SU-DHL-6 (cell line): ENCODE results near the gene CEACAM21.

ENCODE experiments used
- H2AFZ ChIP-seq: fragments of 200-600 bp; sonication (generic); 2 replicates; pipeline ENCODE4 v1.6.1; 2014; ENCODE audit warnings: low read depth, mild to moderate bottlenecking, moderate library complexity, mixed read lengths, antibody characterized with exemption, low read length; ENCODE audit not compliant: severe bottlenecking
- H3F3A ChIP-seq: fragments of 200-600 bp; shearing (Covaris generic); 2 replicates; pipeline ENCODE4 v1.6.0; 2016; ENCODE audit warnings: antibody characterized with exemption, mild to moderate bottlenecking; ENCODE audit not compliant: insufficient read depth
- H3K27ac ChIP-seq: fragments of 200-600 bp; sonication (generic); 2 replicates; pipeline ENCODE4 v1.5.1; 2016; ENCODE audit warnings: low read depth, mild to moderate bottlenecking, low read length, moderate library complexity, mixed read lengths
- H3K27me3 ChIP-seq: fragments of 200-600 bp; sonication (generic), shearing (Covaris generic); 2 replicates; pipeline ENCODE4 v1.6.0; 2014; ENCODE audit warnings: mild to moderate bottlenecking, low read length
- H3K36me3 ChIP-seq: fragments of 200-600 bp; sonication (generic); 2 replicates; pipeline ENCODE4 v1.6.1; 2014; ENCODE audit warnings: mild to moderate bottlenecking, low read length, mixed read lengths
- H3K4me2 ChIP-seq: fragments of 300-600, 200-600 bp; shearing (Covaris generic), sonication (generic); 2 replicates; pipeline ENCODE4 v1.6.0; 2014; ENCODE audit warnings: low read length, low read depth, mild to moderate bottlenecking; ENCODE audit not compliant: poor library complexity, severe bottlenecking
- H3K4me3 ChIP-seq: fragments of 200-600 bp; sonication (generic); 2 replicates; pipeline ENCODE4 v1.5.1; 2014; ENCODE audit warnings: antibody characterized with exemption, low read length, mild to moderate bottlenecking, mixed read lengths; ENCODE audit not compliant: insufficient read depth, poor library complexity, severe bottlenecking
- H3K79me2 ChIP-seq: fragments of 200-600 bp; sonication (generic); 2 replicates; pipeline ENCODE4 v1.6.1; 2014; ENCODE audit warnings: mild to moderate bottlenecking, low read length, moderate library complexity; ENCODE audit not compliant: insufficient read depth
- H3K9ac ChIP-seq: fragments of 200-600 bp; sonication (generic); 2 replicates; pipeline ENCODE4 v1.7.0; 2014; ENCODE audit warnings: mild to moderate bottlenecking, low read length
- H3K9me2 ChIP-seq: fragments of 200-600 bp; sonication (generic); replicated peaks from 2 replicates; pipeline ENCODE4 v1.6.1; 2014; ENCODE audit warnings: low read length; ENCODE audit not compliant: insufficient read depth
- H3K9me3 ChIP-seq: fragments of 200-600 bp; sonication (generic); 2 replicates; pipeline ENCODE4 v1.6.1; 2014; ENCODE audit warnings: low read length, mixed read lengths; ENCODE audit not compliant: insufficient read depth
- H4K20me1 ChIP-seq: fragments of 200-600 bp; sonication (generic); 2 replicates; pipeline ENCODE4 v1.6.1; 2014; ENCODE audit warnings: low read depth, mild to moderate bottlenecking, antibody characterized with exemption, low read length, moderate library complexity, mixed read lengths
- EZH2phosphoT487 ChIP-seq: fragments of 200-600 bp; sonication (generic), shearing (Covaris generic); conservative IDR thresholded peaks from 2 replicates; pipeline ENCODE4 v1.6.1; 2018; ENCODE audit warnings: mild to moderate bottlenecking, antibody characterized with exemption, low read length, moderate library complexity, mixed read lengths
- TF ChIP-seq, protein P1 (sequence below): fragments of 200-600 bp; sonication (generic); IDR thresholded peaks from one replicate; pipeline ENCODE4 v1.5.1; 2017; ENCODE audit warnings: antibody characterized with exemption, mild to moderate bottlenecking, low read length, moderate library complexity; ENCODE audit not compliant: insufficient read depth, poor library complexity, severe bottlenecking

The CEACAM21 gene

DNA sequence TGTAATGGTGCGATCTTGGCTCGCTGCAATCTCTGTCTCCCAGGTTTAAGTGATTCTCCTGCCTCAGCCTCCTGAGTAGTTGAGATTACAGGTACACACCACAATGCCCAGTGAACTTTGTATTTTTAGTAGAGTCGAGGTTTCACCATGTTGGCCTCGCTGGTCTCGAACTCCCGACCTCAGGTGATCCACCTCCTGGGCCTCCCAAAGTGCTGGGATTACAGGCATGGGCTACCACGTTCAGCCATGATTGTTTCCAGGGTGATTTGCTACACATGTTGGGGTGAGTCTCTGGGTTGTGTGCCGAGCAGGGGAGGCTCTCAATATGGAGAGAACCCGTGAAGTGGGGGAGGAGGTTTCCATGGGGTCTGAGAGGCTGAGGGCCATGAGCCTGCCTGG lies 24.8 kb upstream of the CEACAM21 start:
- Histone ChIP-seq H3F3A (peaks cover 36% of the 10 kb centered on the region), H4K20me1 (no peaks in the 10 kb centered on the region), H3K9me2 (no peaks in the 10 kb centered on the region), H3K9me3 (peaks cover 10% of the 10 kb centered on the region; the same call in 1 of the 2 replicates), H3K4me2 (peak overlapping the region; percentile 83), H3K79me2 (peaks cover 26% of the 10 kb centered on the region; the same call in 1 of the 2 replicates), H3K9ac (peak overlapping the region; percentile 65), H3K36me3 (peaks cover 22% of the 10 kb centered on the region), H3K27me3 (no peaks in the 10 kb centered on the region), H2AFZ (peak overlapping the region; percentile 48), H3K27ac (peak overlapping the region; percentile 97), H3K4me3 (peak overlapping the region; percentile 68)
- TF ChIP-seq, protein P1, sequence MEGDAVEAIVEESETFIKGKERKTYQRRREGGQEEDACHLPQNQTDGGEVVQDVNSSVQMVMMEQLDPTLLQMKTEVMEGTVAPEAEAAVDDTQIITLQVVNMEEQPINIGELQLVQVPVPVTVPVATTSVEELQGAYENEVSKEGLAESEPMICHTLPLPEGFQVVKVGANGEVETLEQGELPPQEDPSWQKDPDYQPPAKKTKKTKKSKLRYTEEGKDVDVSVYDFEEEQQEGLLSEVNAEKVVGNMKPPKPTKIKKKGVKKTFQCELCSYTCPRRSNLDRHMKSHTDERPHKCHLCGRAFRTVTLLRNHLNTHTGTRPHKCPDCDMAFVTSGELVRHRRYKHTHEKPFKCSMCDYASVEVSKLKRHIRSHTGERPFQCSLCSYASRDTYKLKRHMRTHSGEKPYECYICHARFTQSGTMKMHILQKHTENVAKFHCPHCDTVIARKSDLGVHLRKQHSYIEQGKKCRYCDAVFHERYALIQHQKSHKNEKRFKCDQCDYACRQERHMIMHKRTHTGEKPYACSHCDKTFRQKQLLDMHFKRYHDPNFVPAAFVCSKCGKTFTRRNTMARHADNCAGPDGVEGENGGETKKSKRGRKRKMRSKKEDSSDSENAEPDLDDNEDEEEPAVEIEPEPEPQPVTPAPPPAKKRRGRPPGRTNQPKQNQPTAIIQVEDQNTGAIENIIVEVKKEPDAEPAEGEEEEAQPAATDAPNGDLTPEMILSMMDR, result no peak
- no peak for TF ChIP-seq EZH2phosphoT487

DNA sequence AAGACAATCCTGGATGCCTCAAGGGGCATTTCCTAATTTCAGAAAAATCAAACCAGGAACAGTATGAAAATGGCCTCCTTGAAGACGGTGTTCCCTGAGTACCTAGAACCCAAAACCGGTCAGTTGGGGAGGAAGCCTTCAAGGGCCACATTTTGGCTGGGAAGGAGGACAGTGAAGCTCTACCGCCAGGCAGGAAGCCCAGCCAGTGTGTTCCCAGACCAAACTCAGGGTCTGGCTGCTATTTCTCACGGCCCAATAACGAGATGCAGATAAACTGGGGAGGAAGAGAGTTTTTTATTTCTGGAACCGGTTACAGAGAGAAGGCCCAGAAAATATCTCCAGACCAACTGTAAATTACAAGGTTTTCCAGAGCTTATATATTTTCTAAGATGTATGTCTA lies 24.3 kb upstream of the CEACAM21 start:
- TF ChIP-seq, protein P1, result no peak
- no peak for TF ChIP-seq EZH2phosphoT487

DNA sequence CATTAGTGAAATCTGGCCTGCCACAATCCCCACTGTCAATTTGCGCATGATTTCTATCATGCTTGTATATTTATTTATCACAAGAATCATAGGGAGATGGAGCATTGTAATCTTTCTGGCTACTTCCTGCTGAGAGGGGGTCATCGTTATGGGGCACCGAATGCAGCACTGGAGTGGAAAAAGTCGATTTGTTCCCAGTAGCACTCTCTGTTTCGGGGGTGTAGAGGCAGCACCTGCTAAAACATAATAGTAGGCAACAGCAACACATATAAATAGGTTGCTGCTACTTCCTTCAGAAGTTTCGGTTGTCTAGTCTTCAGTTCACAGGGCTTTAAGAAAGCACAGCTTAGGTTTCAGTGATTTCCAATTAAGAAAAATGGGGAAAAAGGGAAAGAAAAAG lies 23.4 kb upstream of the CEACAM21 start:
- Histone ChIP-seq H3K27me3 (no peaks in the 10 kb centered on the region), H3K9ac (peak overlapping the region; percentile 65), H3F3A (peaks cover 34% of the 10 kb centered on the region), H3K79me2 (peaks cover 26% of the 10 kb centered on the region; the same call in 1 of the 2 replicates), H2AFZ (no peak overlapping the region), H3K27ac (peak overlapping the region; percentile 97), H3K36me3 (peaks cover 25% of the 10 kb centered on the region), H3K9me2 (no peaks in the 10 kb centered on the region), H3K4me2 (peak overlapping the region; percentile 83), H4K20me1 (no peaks in the 10 kb centered on the region), H3K4me3 (peak overlapping the region; percentile 35), H3K9me3 (peaks cover 10% of the 10 kb centered on the region; the same call in 1 of the 2 replicates)
- TF ChIP-seq, protein P1, result no peak
- TF ChIP-seq EZH2phosphoT487, result no peak

More for the DNA sequence above, 24.3 kb upstream of the CEACAM21 start:
- Histone ChIP-seq H3K27ac (peak overlapping the region; percentile 97), H4K20me1 (no peaks in the 10 kb centered on the region), H2AFZ (peak overlapping the region; percentile 48), H3K4me2 (peak overlapping the region; percentile 83), H3K9ac (peak overlapping the region; percentile 65), H3K79me2 (peaks cover 26% of the 10 kb centered on the region; the same call in 1 of the 2 replicates), H3K9me3 (peaks cover 10% of the 10 kb centered on the region; the same call in 1 of the 2 replicates), H3K4me3 (peak overlapping the region; percentile 68), H3K27me3 (no peaks in the 10 kb centered on the region), H3F3A (peaks cover 36% of the 10 kb centered on the region), H3K9me2 (no peaks in the 10 kb centered on the region), H3K36me3 (peaks cover 25% of the 10 kb centered on the region)
